Small intestine (tissue), 7 donors: ENCODE results near the gene EXTL2. TPM values are rescaled to one million over a fixed set of nuclear protein-coding genes. Genes with fewer than 3 reads are reported as not detected.
A peak's percentile ranks its signal among the peaks of the same experiment; 100 is the strongest.

Experiments used
- DNase-seq, 2 donors: peaks; one replicate each; pipeline versions ENCODE4 v3.0.0 to v3.0.0-alpha.2; 2013
- FAIRE-seq: peaks from 2 replicates; lab custom pipeline; 2012; peaks lifted over from hg19 to GRCh38; lab: Jason Lieb, UNC
- H3K27ac ChIP-seq, 3 donors: one replicate each; pipeline ENCODE4 v1.5.1; 2013; ENCODE audit warnings: low read length in 2 of 3, mild to moderate bottlenecking in 2 of 3, control low read depth in 1 of 3, inconsistent platforms in 1 of 3, low read depth in 1 of 3, moderate library complexity in 1 of 3
- H3K27me3 ChIP-seq, 3 donors: one replicate each; pipeline ENCODE4 v1.6.1; 2013; ENCODE audit warnings: low read length in 3 of 3, inconsistent platforms in 1 of 3; ENCODE audit not compliant: control insufficient read depth in 3 of 3, insufficient read depth in 3 of 3
- H3K36me3 ChIP-seq, 3 donors: one replicate each; pipeline ENCODE4 v1.6.1; 2013; ENCODE audit warnings: low read length in 3 of 3, inconsistent platforms in 1 of 3, low read depth in 1 of 3, mild to moderate bottlenecking in 1 of 3, moderate library complexity in 1 of 3; ENCODE audit not compliant: control insufficient read depth in 3 of 3, insufficient read depth in 2 of 3
- H3K4me1 ChIP-seq, 3 donors: one replicate each; pipeline ENCODE4 v1.6.1; 2013; ENCODE audit warnings: low read length in 2 of 3, inconsistent platforms in 1 of 3, low read depth in 1 of 3, mild to moderate bottlenecking in 1 of 3, moderate library complexity in 1 of 3; ENCODE audit not compliant: control insufficient read depth in 3 of 3, insufficient read depth in 2 of 3
- H3K4me3 ChIP-seq, 3 donors: one replicate each; pipeline ENCODE4 v1.5.1; 2013; ENCODE audit warnings: low read length in 3 of 3, control low read depth in 1 of 3, inconsistent platforms in 1 of 3, low read depth in 1 of 3, mild to moderate bottlenecking in 1 of 3, moderate library complexity in 1 of 3
- H3K9me3 ChIP-seq, 2 donors: one replicate each; pipeline ENCODE4 v1.6.1; 2013; ENCODE audit warnings: low read depth in 1 of 2, low read length in 1 of 2; ENCODE audit not compliant: control insufficient read depth in 2 of 2, insufficient read depth in 1 of 2
- WGBS, 3 donors: extraction: QIAGEN DNeasy Blood & Tissue Kit; methylation state at CpG; one replicate each; pipeline ENCODE4 v1.1.7; 2013; 5-methylcytosine and 5-hydroxymethylcytosine counted together
- polyA plus RNA-seq, 4 donors: library from polyadenylated mRNA; stranded (reverse) in 3 of 4; unstranded in 1 of 4; fragments of 200-250 nt in 3 of 4; fragments of 120-200 nt in 1 of 4; gene quantifications; one replicate each; pipeline versions ENCODE4 v1.2.1 to v1.2.3, GENCODE V29; 2013
- donor health status: healthy with polysubstance abuse.
- donor health status: control.
- donor health status: control.
- donor health status: Bipolar disorder and iron deficiency.
- donor health status: healthy.

The EXTL2 gene
- polyA plus RNA-seq, 4 donors, result 1.3 to 21.5 (median 3.5) TPM

DNA sequence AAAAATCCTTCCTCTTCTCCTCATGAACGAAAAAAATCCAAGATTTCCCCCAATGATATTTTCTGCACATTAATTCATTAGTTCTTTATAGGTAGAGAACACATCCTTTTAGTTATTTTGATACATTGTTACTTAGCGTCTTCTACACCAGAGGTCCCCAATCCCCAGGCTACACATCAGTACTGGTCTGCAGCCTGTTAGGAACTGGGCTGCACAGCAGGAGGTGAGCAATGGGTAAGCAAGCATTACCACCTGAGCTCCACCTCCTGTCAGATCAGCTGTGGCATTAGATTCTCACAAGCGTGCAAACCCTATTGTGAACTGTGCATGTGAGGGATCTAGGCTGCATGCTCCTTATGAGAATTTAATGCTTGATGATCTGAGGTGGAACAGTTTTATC lies 13.0 kb downstream of the EXTL2 start:
- H3K27ac ChIP-seq, result no peak overlapping the region
- no peak for DNase-seq
- no peak overlapping the region for H3K4me3 ChIP-seq
- H3K4me1 ChIP-seq, result peaks cover 0 to 3% (median 0%) of the 10 kb centered on the region in 3 donors
- no peaks in the 10 kb centered on the region for H3K27me3 ChIP-seq
- FAIRE-seq, result no peak
- no peaks in the 10 kb centered on the region for H3K36me3 ChIP-seq
- WGBS, 3 donors, result 90% methylated on average over 3 of the region's 3 CpGs
- no peaks in the 10 kb centered on the region for H3K9me3 ChIP-seq

GRCh38 chr1:100879422-100879821 lies 15.2 kb downstream of the EXTL2 start:
- DNase-seq (no peak), FAIRE-seq (no peak)
- Histone ChIP-seq H3K36me3 (no peaks in the 10 kb centered on the region), H3K4me3 (no peak overlapping the region), H3K9me3 (no peaks in the 10 kb centered on the region), H3K4me1 (peaks cover 0 to 3% (median 0%) of the 10 kb centered on the region in 3 donors), H3K27me3 (no peaks in the 10 kb centered on the region), H3K27ac (no peak overlapping the region)

GRCh38 chr1:100876291-100876690 lies 18.4 kb downstream of the EXTL2 start:
- H3K4me3 ChIP-seq, result no peak overlapping the region
- FAIRE-seq, result no peak

DNA sequence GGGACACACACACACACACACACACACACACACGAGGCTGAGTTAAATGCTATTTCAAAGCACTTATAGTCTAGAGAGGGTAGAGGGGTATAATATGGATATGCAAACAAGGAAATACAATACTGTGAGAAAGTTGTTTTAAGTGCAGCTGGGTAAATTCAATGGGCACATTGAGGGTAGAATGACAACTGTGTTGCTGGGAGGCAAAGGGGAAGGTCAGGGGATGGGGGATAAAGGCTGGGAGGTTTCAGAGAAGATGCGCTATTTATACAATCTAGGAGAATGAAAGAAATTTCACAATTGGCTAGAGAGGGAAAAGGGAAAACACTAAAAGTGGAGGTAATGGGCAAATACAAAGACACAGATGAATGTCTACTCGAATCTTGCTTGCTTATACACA lies 19.4 kb downstream of the EXTL2 start:
- H3K36me3 ChIP-seq, result no peaks in the 10 kb centered on the region
- no peaks in the 10 kb centered on the region for H3K27me3 ChIP-seq
- WGBS, 3 donors, result 84 to 94% (median 86%) methylated on average over 3 of the region's 3 CpGs
- H3K9me3 ChIP-seq, result no peaks in the 10 kb centered on the region
- no peak for DNase-seq
- H3K27ac ChIP-seq, result no peak overlapping the region
- H3K4me1 ChIP-seq, result no peaks in the 10 kb centered on the region
- H3K4me3 ChIP-seq, result no peak overlapping the region
- no peak for FAIRE-seq

More at GRCh38 chr1:100876291-100876690, 18.4 kb downstream of the EXTL2 start:
- no peaks in the 10 kb centered on the region for H3K4me1 ChIP-seq
- no peaks in the 10 kb centered on the region for H3K9me3 ChIP-seq
- H3K27ac ChIP-seq, result no peak overlapping the region
- DNase-seq, result no peak
- H3K27me3 ChIP-seq, result no peaks in the 10 kb centered on the region
- no peaks in the 10 kb centered on the region for H3K36me3 ChIP-seq

DNA sequence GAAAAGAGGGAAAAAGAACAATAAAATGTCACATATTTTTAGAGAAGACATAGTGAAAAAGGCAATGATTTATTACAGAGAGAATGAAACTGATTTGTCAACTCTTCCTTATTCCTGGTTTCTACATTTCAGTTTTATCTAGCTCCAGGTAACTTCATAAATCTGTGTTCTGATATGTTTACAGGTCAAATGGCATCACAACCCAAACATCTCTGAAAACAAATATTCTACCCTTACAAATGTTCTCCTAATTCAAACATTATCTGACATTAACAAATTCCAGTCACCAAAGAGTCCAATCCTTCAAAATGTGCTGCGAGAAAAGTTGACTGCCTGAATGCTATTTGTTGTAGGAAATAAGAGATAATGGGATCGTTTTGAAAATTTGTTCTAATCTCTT lies 20.2 kb downstream of the EXTL2 start:
- FAIRE-seq (no peak), DNase-seq (no peak)
- Histone ChIP-seq H3K27me3 (no peaks in the 10 kb centered on the region), H3K4me1 (no peaks in the 10 kb centered on the region), H3K36me3 (no peaks in the 10 kb centered on the region), H3K4me3 (no peak overlapping the region), H3K27ac (no peak overlapping the region), H3K9me3 (no peaks in the 10 kb centered on the region)
- WGBS, 3 donors, result 60 to 78% (median 70%) methylated on average over 2 of the region's 2 CpGs

DNA sequence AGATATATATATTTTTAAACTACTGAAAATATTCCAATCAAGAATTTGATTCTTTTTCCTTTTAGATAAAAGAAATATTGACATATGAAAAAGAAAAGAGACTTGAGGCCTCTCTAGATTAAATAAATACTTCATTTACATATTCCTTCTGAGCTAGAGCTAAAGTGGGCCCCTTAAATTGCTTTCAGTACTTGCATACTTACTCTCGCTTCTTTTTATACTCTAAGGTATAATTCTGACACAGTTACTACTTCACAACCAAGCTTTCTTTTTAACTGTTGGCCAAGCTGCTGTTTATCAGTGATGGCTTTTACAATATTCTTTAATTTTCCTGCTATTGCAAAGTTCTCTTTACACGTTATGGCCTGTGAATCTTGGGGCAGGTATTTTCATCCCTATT lies 24.6 kb downstream of the EXTL2 start:
- Histone ChIP-seq H3K27me3 (no peaks in the 10 kb centered on the region), H3K4me1 (no peaks in the 10 kb centered on the region), H3K4me3 (no peak overlapping the region), H3K9me3 (no peaks in the 10 kb centered on the region), H3K36me3 (no peaks in the 10 kb centered on the region), H3K27ac (no peak overlapping the region)
- DNase-seq (no peak), FAIRE-seq (no peak)
- 73 to 90% (median 82%) methylated on average over 2 of the region's 2 CpGs for WGBS, 3 donors

DNA sequence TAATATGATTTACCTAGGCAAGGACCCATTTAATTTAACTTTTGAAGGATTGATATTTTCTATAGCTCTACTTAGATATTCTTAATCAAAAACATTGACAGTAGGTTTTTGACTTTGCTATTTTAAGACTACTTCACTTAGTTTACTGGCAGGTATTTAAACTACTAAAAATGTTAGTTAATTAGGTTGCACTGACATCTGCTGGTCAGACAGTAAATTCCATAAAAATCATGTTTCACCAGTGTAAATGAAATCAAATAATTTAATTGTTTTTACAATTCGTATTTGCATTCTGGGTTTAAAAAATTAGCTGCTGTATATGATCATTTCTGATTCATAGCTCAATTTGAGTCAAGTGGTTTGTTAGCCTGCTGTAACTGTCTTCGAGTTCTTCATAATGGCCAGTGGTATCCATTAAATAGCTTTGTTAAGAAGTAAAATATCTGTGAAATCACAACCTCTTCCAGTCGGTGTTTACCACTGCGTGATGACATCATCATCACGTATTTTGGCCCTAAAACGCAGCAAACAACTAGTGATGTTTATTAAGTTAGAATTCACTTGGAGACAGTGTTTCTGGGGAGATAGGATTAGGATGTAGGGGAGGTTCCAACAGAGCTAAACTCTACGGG lies 26.2 kb downstream of the EXTL2 start:
- H3K4me3 ChIP-seq, result no peak overlapping the region
- peak; percentile 35 to 41 for DNase-seq
- FAIRE-seq, result peak; percentile 96

DNA sequence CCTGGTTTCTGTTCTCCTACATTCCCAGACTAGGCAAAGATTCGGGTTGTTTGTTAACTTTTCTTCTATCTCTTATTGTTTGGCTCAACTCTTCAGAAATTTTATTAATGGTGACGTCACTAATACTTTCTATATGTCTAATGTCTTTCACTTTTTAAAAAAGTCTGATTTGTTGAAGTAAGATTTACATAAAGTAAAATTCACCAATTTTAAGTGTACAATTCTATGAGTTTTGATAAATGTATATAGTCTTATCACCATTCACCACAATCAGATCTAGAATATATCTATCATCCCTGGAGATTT lies 27.8 kb downstream of the EXTL2 start:
- Histone ChIP-seq H3K4me1 (no peaks in the 10 kb centered on the region), H3K36me3 (no peaks in the 10 kb centered on the region), H3K27me3 (no peaks in the 10 kb centered on the region), H3K4me3 (no peak overlapping the region), H3K9me3 (no peaks in the 10 kb centered on the region), H3K27ac (no peak overlapping the region)
- 60 to 79% (median 76%) methylated on average over 2 of the region's 2 CpGs for WGBS, 3 donors
- no peak for DNase-seq
- FAIRE-seq, result no peak

More for the DNA sequence above, 26.2 kb downstream of the EXTL2 start:
- Histone ChIP-seq H3K9me3 (no peaks in the 10 kb centered on the region), H3K4me1 (no peaks in the 10 kb centered on the region), H3K27ac (no peak overlapping the region), H3K27me3 (no peaks in the 10 kb centered on the region), H3K36me3 (no peaks in the 10 kb centered on the region)
- 12 to 15% (median 15%) methylated on average over 7 of the region's 7 CpGs for WGBS, 3 donors
